GM08714 (cell line): Measurements from ENCODE around the gene PKHD1.
"Not testable (repeated sequence)": the region's sequence is repeated elsewhere in the genome, so short reads cannot be mapped to it uniquely, and the experiment has no call there.

Experiments
- H3K4me3 ChIP-seq: fragments of 200-500 bp; sonication (Bioruptor generic); 2 replicates; pipeline ENCODE4 v1.5.1; 2014; ENCODE audit warnings: mild to moderate bottlenecking, low read length, inconsistent platforms
- ZNF274 ChIP-seq: IDR thresholded peaks from 2 replicates; pipeline ENCODE4 v1.6.1; 2012; ENCODE audit warnings: mild to moderate bottlenecking, low read depth, low read length

Gene PKHD1

GRCh38 chr6:51960419-51960818 is 127.0 kb downstream of the PKHD1 start:
- TF ChIP-seq ZNF274 = no peak
- H3K4me3 ChIP-seq = no peak overlapping the region

GRCh38 chr6:51959744-51960383 is 127.5 kb downstream of the PKHD1 start:
- TF ChIP-seq ZNF274 = no peak
- H3K4me3 ChIP-seq = no peak overlapping the region

- TF ChIP-seq ZNF274 = no peak
- no peak overlapping the region for H3K4me3 ChIP-seq
These were observed 132.7 kb downstream of the PKHD1 start for GRCh38 chr6:51954681-51955080.

- no peak overlapping the region for H3K4me3 ChIP-seq
- TF ChIP-seq ZNF274 = no peak
These were observed 134.2 kb downstream of the PKHD1 start for GRCh38 chr6:51953246-51953645.

GRCh38 chr6:51951924-51952323 is 135.5 kb downstream of the PKHD1 start:
- no peak overlapping the region for H3K4me3 ChIP-seq
- TF ChIP-seq ZNF274 = no peak

GRCh38 chr6:51949526-51949925 is 137.9 kb downstream of the PKHD1 start:
- no peak overlapping the region for H3K4me3 ChIP-seq
- no peak for TF ChIP-seq ZNF274

GRCh38 chr6:51939695-51940094 is 147.7 kb downstream of the PKHD1 start:
- not testable (repeated sequence) for H3K4me3 ChIP-seq

GRCh38 chr6:51936531-51937290 is 150.7 kb downstream of the PKHD1 start:
- TF ChIP-seq ZNF274 = no peak
- no peak overlapping the region for H3K4me3 ChIP-seq

- no peak for TF ChIP-seq ZNF274
- no peak overlapping the region for H3K4me3 ChIP-seq
These were observed 153.3 kb downstream of the PKHD1 start for GRCh38 chr6:51934098-51934497.

GRCh38 chr6:51932956-51933355 is 154.5 kb downstream of the PKHD1 start:
- no peak for TF ChIP-seq ZNF274
- H3K4me3 ChIP-seq = no peak overlapping the region

GRCh38 chr6:51930602-51931001 is 156.8 kb downstream of the PKHD1 start:
- no peak for TF ChIP-seq ZNF274
- H3K4me3 ChIP-seq = no peak overlapping the region

GRCh38 chr6:51929934-51930574 is 157.4 kb downstream of the PKHD1 start:
- TF ChIP-seq ZNF274 = no peak
- H3K4me3 ChIP-seq = no peak overlapping the region

GRCh38 chr6:51928320-51928719 is 159.1 kb downstream of the PKHD1 start:
- H3K4me3 ChIP-seq = no peak overlapping the region
- no peak for TF ChIP-seq ZNF274

- no peak for TF ChIP-seq ZNF274
- no peak overlapping the region for H3K4me3 ChIP-seq
These were observed 160.0 kb downstream of the PKHD1 start for GRCh38 chr6:51927450-51927849.

- TF ChIP-seq ZNF274 = no peak
- H3K4me3 ChIP-seq = no peak overlapping the region
These were observed 161.3 kb downstream of the PKHD1 start for GRCh38 chr6:51926125-51926524.

GRCh38 chr6:51922479-51922878 is 164.9 kb downstream of the PKHD1 start:
- not testable (repeated sequence) for H3K4me3 ChIP-seq

GRCh38 chr6:51918347-51918746 is 169.1 kb downstream of the PKHD1 start:
- not testable (repeated sequence) for H3K4me3 ChIP-seq
